Gastrocnemius medialis (tissue), 4 donors: ENCODE measurements around the gene TMEM132C.

ENCODE experiments used
- POLR2A ChIP-seq, 2 donors: fragments of 450-650 bp; IDR thresholded peaks; one replicate each; pipeline ENCODE4 v1.6.1; 2017; ENCODE audit warnings: antibody characterized with exemption in 2 of 2, mild to moderate bottlenecking in 2 of 2, moderate library complexity in 2 of 2
- TF ChIP-seq, protein P1 (sequence below), 5 experiments: fragments of 450-650 bp in 3 of 5; fragments of 200-600 bp in 2 of 5; sonication (generic) in 2 of 5; IDR thresholded peaks in 4 of 5; conservative IDR thresholded peaks in 1 of 5; 1 replicate in 4 of 5; 2 replicates in 1 of 5; pipeline ENCODE4 v1.5.1; 2016 to 2019; ENCODE audit warnings: antibody characterized with exemption in 5 of 5, mild to moderate bottlenecking in 3 of 5, moderate library complexity in 3 of 5

DNA sequence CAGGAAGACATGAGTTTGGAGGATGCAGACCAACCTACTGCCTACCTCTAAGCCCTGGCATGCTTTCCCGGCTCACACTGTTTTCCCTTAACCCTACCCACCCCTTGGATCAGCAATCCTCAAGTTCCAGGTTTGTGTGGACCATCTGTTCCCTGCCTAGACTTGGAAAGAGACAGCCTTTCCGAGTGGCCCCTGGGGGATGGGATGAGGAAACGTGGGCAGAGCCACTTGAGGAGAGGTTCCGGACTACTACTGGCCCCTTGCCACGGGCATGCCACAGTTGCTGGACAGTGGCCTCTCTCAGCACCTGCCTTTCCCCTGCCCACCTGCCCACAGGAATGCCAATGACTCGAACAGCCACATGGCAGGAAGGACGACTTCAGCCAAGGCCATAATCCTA lies 420.9 kb downstream of the TMEM132C start:
- TF ChIP-seq, protein P1, sequence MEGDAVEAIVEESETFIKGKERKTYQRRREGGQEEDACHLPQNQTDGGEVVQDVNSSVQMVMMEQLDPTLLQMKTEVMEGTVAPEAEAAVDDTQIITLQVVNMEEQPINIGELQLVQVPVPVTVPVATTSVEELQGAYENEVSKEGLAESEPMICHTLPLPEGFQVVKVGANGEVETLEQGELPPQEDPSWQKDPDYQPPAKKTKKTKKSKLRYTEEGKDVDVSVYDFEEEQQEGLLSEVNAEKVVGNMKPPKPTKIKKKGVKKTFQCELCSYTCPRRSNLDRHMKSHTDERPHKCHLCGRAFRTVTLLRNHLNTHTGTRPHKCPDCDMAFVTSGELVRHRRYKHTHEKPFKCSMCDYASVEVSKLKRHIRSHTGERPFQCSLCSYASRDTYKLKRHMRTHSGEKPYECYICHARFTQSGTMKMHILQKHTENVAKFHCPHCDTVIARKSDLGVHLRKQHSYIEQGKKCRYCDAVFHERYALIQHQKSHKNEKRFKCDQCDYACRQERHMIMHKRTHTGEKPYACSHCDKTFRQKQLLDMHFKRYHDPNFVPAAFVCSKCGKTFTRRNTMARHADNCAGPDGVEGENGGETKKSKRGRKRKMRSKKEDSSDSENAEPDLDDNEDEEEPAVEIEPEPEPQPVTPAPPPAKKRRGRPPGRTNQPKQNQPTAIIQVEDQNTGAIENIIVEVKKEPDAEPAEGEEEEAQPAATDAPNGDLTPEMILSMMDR (IDR thresholded peaks at IDR 0.05 in 4 of 5, conservative IDR thresholded peaks at IDR 0.05 in 1 of 5), result no peak
- TF ChIP-seq POLR2A (IDR thresholded peaks at IDR 0.05), result no peak
